CD4-positive, alpha-beta T cell (primary cell): ENCODE measurements around the gene FAM124A. TPM values are rescaled to one million over a fixed set of nuclear protein-coding genes. Genes with fewer than 3 reads are reported as not detected.

Experiments
- ATAC-seq: fragments of 200-7000 bp; cut with Tn5 transposase; one replicate; pipeline ENCODE4 v1.10.0; 2022; ENCODE audit warnings: mild to moderate bottlenecking; ENCODE audit not compliant: poor library complexity
- CTCF ChIA-PET: fragments of 350-600 bp; sonication (Branson Sonifier 250); formaldehyde crosslinking; loops from one replicate; lab custom pipeline; 2021; ENCODE audit warnings: antibody characterized with exemption, inconsistent platforms; lab: Charles Lee
- POLR2A ChIA-PET: fragments of 350-600 bp; sonication (Branson Sonifier 250); formaldehyde crosslinking; loops from one replicate; lab custom pipeline; 2021; ENCODE audit warnings: antibody characterized with exemption, inconsistent platforms; lab: Charles Lee
- DNase-seq, 14 experiments: peaks; one replicate each; pipeline ENCODE4 v3.0.0-alpha.2; 2013 to 2020; ENCODE audit warnings: mixed read lengths in 2 of 14
- H3K27ac ChIP-seq, 2 donors: one replicate each; pipeline versions ENCODE4 v1.5.1 to v1.7.0; 2013; ENCODE audit warnings: low read length in 2 of 2, low read depth in 1 of 2, mild to moderate bottlenecking in 1 of 2
- H3K27me3 ChIP-seq, 2 experiments: 1 replicate in 1 of 2; 2 replicates in 1 of 2; pipeline versions ENCODE4 v1.6.1 to v1.7.0; 2013; ENCODE audit warnings: low read length in 2 of 2, control low read depth in 1 of 2, mild to moderate bottlenecking in 1 of 2, moderate library complexity in 1 of 2; ENCODE audit not compliant: insufficient read depth in 2 of 2, control insufficient read depth in 1 of 2
- H3K36me3 ChIP-seq: one replicate; pipeline ENCODE4 v1.6.1; 2013; ENCODE audit warnings: low read length, control low read depth; ENCODE audit not compliant: insufficient read depth
- H3K4me1 ChIP-seq: one replicate; pipeline ENCODE4 v1.6.1; 2013; ENCODE audit warnings: low read length, control low read depth; ENCODE audit not compliant: insufficient read depth
- H3K4me3 ChIP-seq: one replicate; pipeline ENCODE4 v1.5.1; 2013; ENCODE audit warnings: mild to moderate bottlenecking, low read length, moderate library complexity
- H3K9me3 ChIP-seq, 2 experiments: 1 replicate in 1 of 2; 2 replicates in 1 of 2; pipeline versions ENCODE4 v1.6.1 to v1.7.0; 2013; ENCODE audit warnings: low read length in 2 of 2, mild to moderate bottlenecking in 2 of 2, control low read depth in 1 of 2, moderate library complexity in 1 of 2; ENCODE audit not compliant: control insufficient read depth in 1 of 2, insufficient read depth in 1 of 2
- H3K27ac Mint-ChIP-seq: one replicate; pipeline ENCODE4 v1.8.0; 2020; ENCODE audit warnings: mixed read lengths
- H3K27me3 Mint-ChIP-seq: one replicate; pipeline ENCODE4 v1.8.0; 2021; ENCODE audit warnings: mixed read lengths
- H3K36me3 Mint-ChIP-seq: one replicate; pipeline ENCODE4 v1.8.0; 2021; ENCODE audit warnings: low read depth, mixed read lengths
- H3K4me1 Mint-ChIP-seq: one replicate; pipeline ENCODE4 v1.8.0; 2021; ENCODE audit warnings: low read depth, mixed read lengths
- H3K4me3 Mint-ChIP-seq: one replicate; pipeline ENCODE4 v1.8.0; 2020; ENCODE audit warnings: mild to moderate bottlenecking, mixed read lengths
- H3K9me3 Mint-ChIP-seq: one replicate; pipeline ENCODE4 v1.8.0; 2020; ENCODE audit warnings: mixed read lengths
- intact Hi-C, 2 experiments: fragments of 100-400 bp; cut with DNase I in 1 of 2; cut with micrococcal nuclease in 1 of 2; formaldehyde crosslinking; loops; one replicate each; pipeline versions ENCODE4 v1.15.1 to v1.9.0; 2023 to 2025; cut with DNase I, micrococcal nuclease
- total RNA-seq, 174 experiments: library from RNA in 2 of 174; stranded (reverse) in 2 of 174; gene quantifications; one replicate each; pipeline ENCODE4 v1.2.3 and lab custom pipeline; 2021 to 2026
- TF ChIP-seq, protein P1 (sequence below): fragments of 200-600 bp; IDR thresholded peaks from one replicate; pipeline ENCODE4 v1.8.0; 2022; ENCODE audit warnings: antibody characterized with exemption, mild to moderate bottlenecking

FAM124A gene
- total RNA-seq, 2 experiments from 2014 or later, result not detected

GRCh38 chr13:51298812-51299211 is 76.6 kb downstream of the FAM124A start:
- H3K4me3 Mint-ChIP-seq, result no peak overlapping the region
- TF ChIP-seq, protein P1, sequence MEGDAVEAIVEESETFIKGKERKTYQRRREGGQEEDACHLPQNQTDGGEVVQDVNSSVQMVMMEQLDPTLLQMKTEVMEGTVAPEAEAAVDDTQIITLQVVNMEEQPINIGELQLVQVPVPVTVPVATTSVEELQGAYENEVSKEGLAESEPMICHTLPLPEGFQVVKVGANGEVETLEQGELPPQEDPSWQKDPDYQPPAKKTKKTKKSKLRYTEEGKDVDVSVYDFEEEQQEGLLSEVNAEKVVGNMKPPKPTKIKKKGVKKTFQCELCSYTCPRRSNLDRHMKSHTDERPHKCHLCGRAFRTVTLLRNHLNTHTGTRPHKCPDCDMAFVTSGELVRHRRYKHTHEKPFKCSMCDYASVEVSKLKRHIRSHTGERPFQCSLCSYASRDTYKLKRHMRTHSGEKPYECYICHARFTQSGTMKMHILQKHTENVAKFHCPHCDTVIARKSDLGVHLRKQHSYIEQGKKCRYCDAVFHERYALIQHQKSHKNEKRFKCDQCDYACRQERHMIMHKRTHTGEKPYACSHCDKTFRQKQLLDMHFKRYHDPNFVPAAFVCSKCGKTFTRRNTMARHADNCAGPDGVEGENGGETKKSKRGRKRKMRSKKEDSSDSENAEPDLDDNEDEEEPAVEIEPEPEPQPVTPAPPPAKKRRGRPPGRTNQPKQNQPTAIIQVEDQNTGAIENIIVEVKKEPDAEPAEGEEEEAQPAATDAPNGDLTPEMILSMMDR, result no peak
- H3K4me1 ChIP-seq, result no peaks in the 10 kb centered on the region
- H3K27me3 ChIP-seq, result no peaks in the 10 kb centered on the region
- H3K9me3 ChIP-seq, result no peaks in the 10 kb centered on the region
- H3K36me3 Mint-ChIP-seq, result no peaks in the 10 kb centered on the region
- POLR2A ChIA-PET, result no interaction called here
- no peak overlapping the region for H3K27ac Mint-ChIP-seq
- CTCF ChIA-PET, result interaction anchor here (1.7 kb wide), 1 partner anchor 13 kb away, joined by 6 read pairs; no protein-coding TSS in a partner anchor
- no peaks in the 10 kb centered on the region for H3K4me1 Mint-ChIP-seq
- DNase-seq (no peak), ATAC-seq (no peak)
- H3K9me3 Mint-ChIP-seq, result no peaks in the 10 kb centered on the region
- no peak overlapping the region for H3K4me3 ChIP-seq
- intact Hi-C loops, result loop anchor here in 1 of 2 experiments (10.0 kb wide), 1 partner anchor 144 kb away; no protein-coding TSS in a partner anchor
- no peak overlapping the region for H3K27ac ChIP-seq
- peaks cover 6% of the 10 kb centered on the region for H3K27me3 Mint-ChIP-seq
- H3K36me3 ChIP-seq, result no peaks in the 10 kb centered on the region

DNA sequence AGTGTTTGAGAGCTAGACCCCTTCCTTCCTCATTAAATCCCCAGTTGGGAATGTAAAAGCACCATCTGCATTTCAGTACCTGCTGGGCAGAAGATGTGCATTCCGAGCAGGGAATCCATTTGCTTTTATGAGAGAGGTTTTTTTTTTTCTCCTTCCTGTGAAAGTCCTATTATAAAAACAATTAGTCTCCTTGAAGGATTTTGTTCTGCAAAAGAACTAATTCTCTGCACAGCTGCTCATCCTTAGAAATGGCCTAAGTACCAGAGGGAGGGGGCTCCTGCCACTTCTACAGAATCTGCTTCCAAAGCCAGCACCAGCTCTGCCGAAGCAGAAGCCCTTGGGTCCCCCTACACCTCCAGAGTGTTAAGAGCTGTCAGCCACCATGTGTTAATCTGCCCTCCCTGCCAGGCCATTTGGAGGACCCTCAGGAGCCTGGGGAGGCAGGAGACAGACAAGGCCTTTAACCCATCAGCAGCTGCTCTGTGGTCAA is 80.9 kb downstream of the FAM124A start:
- DNase-seq, result no peak
- peaks cover 6% of the 10 kb centered on the region for H3K27me3 Mint-ChIP-seq
- TF ChIP-seq, protein P1, result no peak
- H3K27ac Mint-ChIP-seq, result no peak overlapping the region
- Histone ChIP-seq H3K4me1 (no peaks in the 10 kb centered on the region), H3K4me3 (no peak overlapping the region), H3K9me3 (no peaks in the 10 kb centered on the region), H3K36me3 (no peaks in the 10 kb centered on the region), H3K27me3 (no peaks in the 10 kb centered on the region), H3K27ac (no peak overlapping the region)
- no peaks in the 10 kb centered on the region for H3K4me1 Mint-ChIP-seq
- CTCF ChIA-PET, result interaction anchor here (1.0 kb wide), 1 partner anchor 12 kb away, joined by 3 read pairs; no protein-coding TSS in a partner anchor
- POLR2A ChIA-PET, result no interaction called here
- intact Hi-C loops, result no loop called here
- no peak for ATAC-seq
- H3K4me3 Mint-ChIP-seq, result no peak overlapping the region
- H3K36me3 Mint-ChIP-seq, result no peaks in the 10 kb centered on the region
- no peaks in the 10 kb centered on the region for H3K9me3 Mint-ChIP-seq

GRCh38 chr13:51303882-51304281 is 81.7 kb downstream of the FAM124A start:
- no peaks in the 10 kb centered on the region for H3K4me1 Mint-ChIP-seq
- intact Hi-C loops, result no loop called here
- no peaks in the 10 kb centered on the region for H3K36me3 ChIP-seq
- H3K4me3 ChIP-seq, result no peak overlapping the region
- ChIA-PET CTCF (no interaction called here), POLR2A (no interaction called here)
- peaks cover 6% of the 10 kb centered on the region for H3K27me3 Mint-ChIP-seq
- H3K9me3 Mint-ChIP-seq, result no peaks in the 10 kb centered on the region
- H3K4me1 ChIP-seq, result no peaks in the 10 kb centered on the region
- no peak overlapping the region for H3K27ac ChIP-seq
- no peak overlapping the region for H3K4me3 Mint-ChIP-seq
- no peaks in the 10 kb centered on the region for H3K36me3 Mint-ChIP-seq
- H3K9me3 ChIP-seq, result no peaks in the 10 kb centered on the region
- TF ChIP-seq, protein P1, result no peak
- no peaks in the 10 kb centered on the region for H3K27me3 ChIP-seq
- DNase-seq, result no peak
- H3K27ac Mint-ChIP-seq, result no peak overlapping the region
- no peak for ATAC-seq
